IPS-18a (cell line): ENCODE results near the gene GAS6.

Experiments
- H3K27ac ChIP-seq: one replicate; pipeline ENCODE4 v1.5.1; 2013; ENCODE audit warnings: low read length
- H3K27me3 ChIP-seq: one replicate; pipeline ENCODE4 v1.6.1; 2013; ENCODE audit warnings: mild to moderate bottlenecking, low read length; ENCODE audit not compliant: control insufficient read depth, insufficient read depth
- H3K36me3 ChIP-seq: one replicate; pipeline ENCODE4 v1.6.1; 2013; ENCODE audit warnings: low read depth, low read length; ENCODE audit not compliant: control insufficient read depth
- H3K4me1 ChIP-seq: one replicate; pipeline ENCODE4 v1.6.1; 2013; ENCODE audit warnings: low read depth, low read length; ENCODE audit not compliant: control insufficient read depth
- H3K4me3 ChIP-seq: one replicate; pipeline ENCODE4 v1.5.1; 2013; ENCODE audit warnings: low read length
- H3K9ac ChIP-seq: one replicate; pipeline ENCODE4 v1.6.1; 2013; ENCODE audit warnings: mild to moderate bottlenecking, low read length, moderate library complexity
- H3K9me3 ChIP-seq: one replicate; pipeline ENCODE4 v1.6.1; 2013; ENCODE audit warnings: low read depth, low read length; ENCODE audit not compliant: control insufficient read depth

The GAS6 gene

GRCh38 chr13:113848020-113848419 is 15.9 kb downstream of the GAS6 start:
- no peak overlapping the region for H3K4me3 ChIP-seq
- no peaks in the 10 kb centered on the region for H3K27me3 ChIP-seq
- H3K9ac ChIP-seq, result no peak overlapping the region
- H3K36me3 ChIP-seq, result peaks cover 4% of the 10 kb centered on the region
- H3K4me1 ChIP-seq, result peaks cover 5% of the 10 kb centered on the region
- H3K9me3 ChIP-seq, result no peaks in the 10 kb centered on the region
- H3K27ac ChIP-seq, result no peak overlapping the region

GRCh38 chr13:113846636-113847318 is 17.1 kb downstream of the GAS6 start:
- H3K9ac ChIP-seq, result no peak overlapping the region
- H3K27ac ChIP-seq, result no peak overlapping the region
- H3K36me3 ChIP-seq, result peaks cover 4% of the 10 kb centered on the region

GRCh38 chr13:113845723-113846635 is 17.9 kb downstream of the GAS6 start:
- Histone ChIP-seq H3K27ac (no peak overlapping the region), H3K9me3 (no peaks in the 10 kb centered on the region), H3K4me1 (peaks cover 5% of the 10 kb centered on the region), H3K4me3 (no peak overlapping the region), H3K27me3 (no peaks in the 10 kb centered on the region), H3K36me3 (peaks cover 4% of the 10 kb centered on the region), H3K9ac (no peak overlapping the region)

More at GRCh38 chr13:113846636-113847318, 17.1 kb downstream of the GAS6 start:
- Histone ChIP-seq H3K27me3 (no peaks in the 10 kb centered on the region), H3K4me3 (no peak overlapping the region), H3K9me3 (no peaks in the 10 kb centered on the region), H3K4me1 (peaks cover 5% of the 10 kb centered on the region)

- Histone ChIP-seq H3K9ac (no peak overlapping the region), H3K4me3 (no peak overlapping the region), H3K9me3 (no peaks in the 10 kb centered on the region), H3K27me3 (no peaks in the 10 kb centered on the region), H3K27ac (no peak overlapping the region), H3K4me1 (peaks cover 5% of the 10 kb centered on the region), H3K36me3 (peaks cover 4% of the 10 kb centered on the region)
These were observed 18.8 kb downstream of the GAS6 start for GRCh38 chr13:113845055-113845454.

- Histone ChIP-seq H3K9ac (no peak overlapping the region), H3K4me3 (no peak overlapping the region), H3K9me3 (no peaks in the 10 kb centered on the region), H3K27me3 (no peaks in the 10 kb centered on the region), H3K27ac (no peak overlapping the region), H3K36me3 (peaks cover 4% of the 10 kb centered on the region), H3K4me1 (peaks cover 5% of the 10 kb centered on the region)
These were observed 19.9 kb downstream of the GAS6 start for GRCh38 chr13:113843864-113844556.

GRCh38 chr13:113843063-113843654 is 20.7 kb downstream of the GAS6 start:
- Histone ChIP-seq H3K4me1 (no peaks in the 10 kb centered on the region), H3K9ac (no peak overlapping the region), H3K27me3 (no peaks in the 10 kb centered on the region), H3K9me3 (no peaks in the 10 kb centered on the region), H3K27ac (no peak overlapping the region), H3K36me3 (peaks cover 4% of the 10 kb centered on the region), H3K4me3 (no peak overlapping the region)

- no peak overlapping the region for H3K27ac ChIP-seq
These were observed 21.4 kb downstream of the GAS6 start for GRCh38 chr13:113842336-113843062.

GRCh38 chr13:113841353-113841650 is 22.6 kb downstream of the GAS6 start:
- no peaks in the 10 kb centered on the region for H3K27me3 ChIP-seq
- no peak overlapping the region for H3K9ac ChIP-seq
- peaks cover 4% of the 10 kb centered on the region for H3K4me1 ChIP-seq
- peaks cover 4% of the 10 kb centered on the region for H3K36me3 ChIP-seq
- H3K27ac ChIP-seq, result no peak overlapping the region
- no peak overlapping the region for H3K4me3 ChIP-seq
- no peaks in the 10 kb centered on the region for H3K9me3 ChIP-seq

More at GRCh38 chr13:113842336-113843062, 21.4 kb downstream of the GAS6 start:
- peaks cover 4% of the 10 kb centered on the region for H3K36me3 ChIP-seq
- H3K27me3 ChIP-seq, result no peaks in the 10 kb centered on the region
- no peaks in the 10 kb centered on the region for H3K9me3 ChIP-seq
- H3K4me3 ChIP-seq, result no peak overlapping the region
- H3K9ac ChIP-seq, result no peak overlapping the region
- H3K4me1 ChIP-seq, result peaks cover 4% of the 10 kb centered on the region

GRCh38 chr13:113840541-113841352 is 23.1 kb downstream of the GAS6 start:
- no peaks in the 10 kb centered on the region for H3K9me3 ChIP-seq
- H3K27ac ChIP-seq, result no peak overlapping the region
- no peaks in the 10 kb centered on the region for H3K27me3 ChIP-seq
- peaks cover 4% of the 10 kb centered on the region for H3K4me1 ChIP-seq
- peaks cover under 1% of the 10 kb centered on the region for H3K36me3 ChIP-seq
- no peak overlapping the region for H3K4me3 ChIP-seq
- H3K9ac ChIP-seq, result no peak overlapping the region

- Histone ChIP-seq H3K27ac (no peak overlapping the region), H3K4me1 (peaks cover 4% of the 10 kb centered on the region), H3K36me3 (no peaks in the 10 kb centered on the region)
These were observed 24.2 kb downstream of the GAS6 start for GRCh38 chr13:113839536-113840204.

More at GRCh38 chr13:113839536-113840204, 24.2 kb downstream of the GAS6 start:
- Histone ChIP-seq H3K4me3 (no peak overlapping the region), H3K9ac (no peak overlapping the region), H3K9me3 (no peaks in the 10 kb centered on the region), H3K27me3 (no peaks in the 10 kb centered on the region)
